CD14-positive monocyte (primary cell): ENCODE data around the gene GRID1. TPM values are rescaled to one million over a fixed set of nuclear protein-coding genes. Genes with fewer than 3 reads are reported as not detected.

Source experiments
- DNase-seq, 3 donors: peaks; one replicate each; pipeline ENCODE4 v3.0.0-alpha.2; 2011 to 2022
- H2AFZ ChIP-seq: 2 replicates; pipeline ENCODE4 v1.6.0; 2012; ENCODE audit warnings: mild to moderate bottlenecking, low read depth, low read length, inconsistent platforms; ENCODE audit not compliant: insufficient read depth, poor library complexity, severe bottlenecking
- H3K27ac ChIP-seq, 2 donors: 1 replicate in 1 of 2; 2 replicates in 1 of 2; pipeline ENCODE4 v1.5.1; 2012 to 2013; ENCODE audit warnings: low read length in 2 of 2, control low read depth in 1 of 2, inconsistent platforms in 1 of 2, low read depth in 1 of 2, mild to moderate bottlenecking in 1 of 2
- H3K27me3 ChIP-seq, 2 donors: one replicate each; pipeline versions ENCODE4 v1.6.0 to v1.6.1; 2011 to 2013; ENCODE audit warnings: low read length in 2 of 2; ENCODE audit not compliant: control insufficient read depth in 2 of 2, insufficient read depth in 2 of 2
- H3K36me3 ChIP-seq, 2 donors: replicated peaks in 1 of 2; 1 replicate in 1 of 2; 2 replicates in 1 of 2; pipeline versions ENCODE4 v1.5.1 to v1.6.1; 2012 to 2013; ENCODE audit warnings: low read length in 2 of 2, control low read depth in 1 of 2, inconsistent platforms in 1 of 2, mild to moderate bottlenecking in 1 of 2; ENCODE audit not compliant: insufficient read depth in 2 of 2, control insufficient read depth in 1 of 2
- H3K4me1 ChIP-seq, 2 donors: 1 replicate in 1 of 2; 2 replicates in 1 of 2; pipeline versions ENCODE4 v1.5.1 to v1.6.1; 2012 to 2013; ENCODE audit warnings: low read length in 2 of 2, control low read depth in 1 of 2, inconsistent platforms in 1 of 2, mild to moderate bottlenecking in 1 of 2, moderate library complexity in 1 of 2; ENCODE audit not compliant: insufficient read depth in 2 of 2, control insufficient read depth in 1 of 2
- H3K4me2 ChIP-seq: replicated peaks from 2 replicates; pipeline ENCODE3; 2012; ENCODE audit warnings: low read length, moderate library complexity, mild to moderate bottlenecking; ENCODE audit not compliant: poor library complexity, severe bottlenecking; ENCODE audit errors: extremely low read depth
- H3K4me3 ChIP-seq, 3 experiments: fragments of 200-600 bp in 1 of 3; sonication (generic) in 1 of 3; replicated peaks in 1 of 3; 1 replicate in 2 of 3; 2 replicates in 1 of 3; pipeline ENCODE4 v1.5.1; 2011 to 2013; ENCODE audit warnings: low read length in 3 of 3, mild to moderate bottlenecking in 3 of 3, control low read depth in 2 of 3, low read depth in 2 of 3, inconsistent platforms in 1 of 3, moderate library complexity in 1 of 3
- H3K79me2 ChIP-seq: 2 replicates; pipeline ENCODE4 v1.6.0; 2012; ENCODE audit warnings: mild to moderate bottlenecking, control low read depth, inconsistent platforms, low read length, moderate library complexity; ENCODE audit not compliant: insufficient read depth
- H3K9ac ChIP-seq: 2 replicates; pipeline ENCODE4 v1.6.0; 2017; ENCODE audit warnings: low read length, mild to moderate bottlenecking; ENCODE audit not compliant: insufficient read depth, poor library complexity, severe bottlenecking
- H3K9me3 ChIP-seq, 2 donors: replicated peaks in 1 of 2; 1 replicate in 1 of 2; 2 replicates in 1 of 2; pipeline versions ENCODE4 v1.5.1 to v1.6.1; 2012 to 2013; ENCODE audit warnings: low read length in 2 of 2, control low read depth in 1 of 2; ENCODE audit not compliant: control insufficient read depth in 1 of 2, insufficient read depth in 1 of 2
- H4K20me1 ChIP-seq: 2 replicates; pipeline ENCODE4 v1.6.0; 2012; ENCODE audit warnings: mild to moderate bottlenecking, low read length, control low read depth, moderate library complexity; ENCODE audit not compliant: insufficient read depth
- H3K27ac Mint-ChIP-seq, 7 donors: one replicate each; pipeline ENCODE4 v1.8.0; 2020; ENCODE audit warnings: mild to moderate bottlenecking in 7 of 7, mixed read lengths in 7 of 7, moderate library complexity in 6 of 7, inconsistent platforms in 2 of 7
- H3K27me3 Mint-ChIP-seq, 3 donors: one replicate each; pipeline ENCODE4 v1.8.0; 2021 to 2022; ENCODE audit warnings: low read depth in 3 of 3, mild to moderate bottlenecking in 3 of 3, mixed read lengths in 3 of 3, moderate library complexity in 3 of 3, inconsistent platforms in 1 of 3
- H3K36me3 Mint-ChIP-seq, 2 donors: one replicate each; pipeline ENCODE4 v1.8.0; 2020; ENCODE audit warnings: mixed read lengths in 2 of 2, inconsistent platforms in 1 of 2, mild to moderate bottlenecking in 1 of 2
- H3K4me1 Mint-ChIP-seq: one replicate; pipeline ENCODE4 v1.8.0; 2020; ENCODE audit warnings: mild to moderate bottlenecking, mixed read lengths
- H3K4me3 Mint-ChIP-seq, 2 donors: one replicate each; pipeline ENCODE4 v1.8.0; 2020; ENCODE audit warnings: mild to moderate bottlenecking in 2 of 2, mixed read lengths in 2 of 2, moderate library complexity in 1 of 2
- H3K9me3 Mint-ChIP-seq, 7 donors: one replicate each; pipeline ENCODE4 v1.8.0; 2020 to 2022; ENCODE audit warnings: mixed read lengths in 7 of 7, mild to moderate bottlenecking in 6 of 7, moderate library complexity in 6 of 7, inconsistent platforms in 2 of 7
- CTCF ChIP-seq: fragments of 200-600 bp; IDR thresholded peaks from one replicate; pipeline ENCODE4 v1.8.0; 2022; ENCODE audit warnings: antibody characterized with exemption, mild to moderate bottlenecking
- WGBS: methylation state at CpG from one replicate; pipeline ENCODE4 v1.1.5; 2013; ENCODE audit warnings: missing lambda C conversion rate; ENCODE audit not compliant: insufficient coverage; 5-methylcytosine and 5-hydroxymethylcytosine counted together
- intact Hi-C, 2 donors: fragments of 100-400 bp; cut with micrococcal nuclease; formaldehyde crosslinking; loops; one replicate each; pipeline versions ENCODE4 v1.15.0 to v1.15.1; 2023
- polyA plus RNA-seq, 3 donors: library from polyadenylated mRNA; depleted of rRNA in 1 of 3; unstranded in 2 of 3; stranded (reverse) in 1 of 3; fragments of 300-500 nt in 2 of 3; fragments of >200 nt in 1 of 3; fragmentation: Illumina TruSeq in 2 of 3; gene quantifications; 1 replicate in 2 of 3; 2 replicates in 1 of 3; pipeline ENCODE4 v1.2.3, GENCODE V29; 2012 to 2021

The GRID1 gene
- polyA plus RNA-seq, 3 donors = not detected

GRCh38 chr10:85578860-85579259 lies 787.7 kb downstream of the GRID1 start:
- no peak for TF ChIP-seq CTCF
- Mint-ChIP-seq H3K27ac (no peak overlapping the region), H3K4me3 (no peak overlapping the region), H3K9me3 (peaks cover 3 to 10% (median 5%) of the 10 kb centered on the region in 7 donors), H3K4me1 (no peaks in the 10 kb centered on the region), H3K27me3 (peaks cover 0 to 2% (median 0%) of the 10 kb centered on the region in 3 donors), H3K36me3 (no peaks in the 10 kb centered on the region)
- H3K4me2 ChIP-seq = no peak overlapping the region
- no peak overlapping the region for H3K9ac ChIP-seq
- no peak overlapping the region for H2AFZ ChIP-seq
- no peaks in the 10 kb centered on the region for H3K27me3 ChIP-seq
- no peaks in the 10 kb centered on the region for H4K20me1 ChIP-seq
- H3K27ac ChIP-seq = no peak overlapping the region
- H3K4me3 ChIP-seq = no peak overlapping the region
- intact Hi-C loops = no loop called here
- H3K79me2 ChIP-seq = no peaks in the 10 kb centered on the region
- no peaks in the 10 kb centered on the region for H3K4me1 ChIP-seq
- 70% methylated on average over 1 of the region's 2 CpGs for whole genome bisulfite sequencing
- no peak for DNase-seq
- H3K9me3 ChIP-seq = peaks cover 0 to 10% of the 10 kb centered on the region in 2 donors
- H3K36me3 ChIP-seq = no peaks in the 10 kb centered on the region

- Mint-ChIP-seq H3K4me3 (no peak overlapping the region), H3K36me3 (no peaks in the 10 kb centered on the region), H3K4me1 (no peaks in the 10 kb centered on the region), H3K9me3 (peaks cover 0 to 4% (median 0%) of the 10 kb centered on the region in 7 donors), H3K27me3 (peaks cover 0 to 2% (median 0%) of the 10 kb centered on the region in 3 donors), H3K27ac (no peak overlapping the region)
- H3K4me3 ChIP-seq = no peak overlapping the region
- H3K79me2 ChIP-seq = no peaks in the 10 kb centered on the region
- H3K36me3 ChIP-seq = no peaks in the 10 kb centered on the region
- H3K27ac ChIP-seq = no peak overlapping the region
- no peaks in the 10 kb centered on the region for H3K27me3 ChIP-seq
- 90% methylated on average over 1 of the region's 1 CpG for WGBS
- intact Hi-C loops = no loop called here
- H3K4me1 ChIP-seq = no peaks in the 10 kb centered on the region
- H2AFZ ChIP-seq = no peak overlapping the region
- H4K20me1 ChIP-seq = no peaks in the 10 kb centered on the region
- H3K9me3 ChIP-seq = no peaks in the 10 kb centered on the region
- DNase-seq = no peak
- H3K9ac ChIP-seq = no peak overlapping the region
- no peak overlapping the region for H3K4me2 ChIP-seq
- TF ChIP-seq CTCF = no peak
These were observed 791.2 kb downstream of the GRID1 start for GRCh38 chr10:85575441-85575840.
